ENCODE data around the gene IRF2BP1.
"Not testable (repeated sequence)": the region's sequence is repeated elsewhere in the genome, so short reads cannot be mapped to it uniquely, and the experiment has no call there.

IRF2BP1 gene

DNA sequence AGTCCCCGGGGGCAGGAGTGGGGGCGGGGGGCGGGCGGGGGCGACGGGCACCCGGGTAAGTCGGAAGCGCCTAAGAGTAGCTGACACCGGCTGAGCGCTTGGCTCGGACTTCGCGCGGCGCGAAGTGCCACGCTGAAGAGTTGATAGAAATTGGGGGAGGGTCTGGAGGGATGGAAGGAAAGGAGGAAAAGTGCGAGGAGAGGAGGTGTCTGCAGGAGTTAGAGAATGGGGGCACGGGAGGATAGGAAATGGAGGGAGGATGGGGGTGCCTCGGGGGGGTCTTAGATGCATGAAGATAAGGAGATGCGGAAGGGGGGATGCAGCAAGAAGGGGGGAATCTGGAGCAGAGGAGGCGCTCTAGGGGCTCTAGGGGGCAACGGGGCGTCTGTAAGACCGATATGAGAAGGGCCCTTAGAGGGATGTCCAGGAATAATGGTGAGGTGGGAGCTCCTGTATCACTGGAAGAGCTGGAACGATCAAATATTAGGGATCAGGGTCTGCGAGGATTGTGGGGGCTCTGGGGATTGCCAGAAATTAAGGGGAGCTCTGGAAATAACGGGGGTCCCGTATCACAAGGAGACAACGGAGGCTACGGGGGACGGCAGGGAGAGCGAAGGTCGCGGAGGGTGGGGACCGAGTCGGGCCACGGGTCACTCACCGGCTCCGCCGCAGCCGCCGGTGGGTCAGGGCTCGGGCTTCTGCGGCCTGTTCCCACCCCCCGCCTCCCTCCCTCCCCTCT is 16.1 kb upstream of the IRF2BP1 start, which contains the start of gene MYPOP:
Gene MYPOP (minus strand): TSS at position 702 of the 739 bp plus-strand sequence. CDS start 840 bp downstream, outside the sequence.
- peak in 1 of 6 experiments; percentile 48 for DNase-seq

DNA sequence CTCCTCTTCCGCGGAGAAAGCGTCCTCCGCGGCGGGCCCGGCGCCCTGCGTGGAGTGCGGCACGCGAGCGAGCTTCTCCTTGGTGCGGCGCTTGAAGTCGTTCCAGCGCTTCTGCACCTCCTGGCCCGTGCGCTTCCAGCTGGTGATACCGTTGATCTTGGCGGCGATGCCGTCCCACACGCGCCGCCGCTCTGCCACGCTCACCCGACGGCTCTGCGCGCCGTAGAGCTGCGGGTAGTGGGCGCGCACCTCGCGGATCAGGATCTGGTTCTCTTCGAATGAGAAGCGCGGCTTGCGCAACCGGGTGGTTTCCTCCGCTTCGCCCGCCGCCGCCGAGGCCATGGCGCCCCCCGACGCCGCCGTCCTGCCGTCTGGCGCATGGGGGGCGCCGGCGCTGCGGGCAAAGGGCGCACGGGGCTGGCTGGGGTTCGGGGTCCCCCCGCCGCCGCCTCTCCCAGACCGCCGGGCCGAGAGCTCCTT is 15.5 kb upstream of the IRF2BP1 start:
- peak in 5 of 6 experiments; percentile 9 to 37 (median 17) for DNase-seq

DNA sequence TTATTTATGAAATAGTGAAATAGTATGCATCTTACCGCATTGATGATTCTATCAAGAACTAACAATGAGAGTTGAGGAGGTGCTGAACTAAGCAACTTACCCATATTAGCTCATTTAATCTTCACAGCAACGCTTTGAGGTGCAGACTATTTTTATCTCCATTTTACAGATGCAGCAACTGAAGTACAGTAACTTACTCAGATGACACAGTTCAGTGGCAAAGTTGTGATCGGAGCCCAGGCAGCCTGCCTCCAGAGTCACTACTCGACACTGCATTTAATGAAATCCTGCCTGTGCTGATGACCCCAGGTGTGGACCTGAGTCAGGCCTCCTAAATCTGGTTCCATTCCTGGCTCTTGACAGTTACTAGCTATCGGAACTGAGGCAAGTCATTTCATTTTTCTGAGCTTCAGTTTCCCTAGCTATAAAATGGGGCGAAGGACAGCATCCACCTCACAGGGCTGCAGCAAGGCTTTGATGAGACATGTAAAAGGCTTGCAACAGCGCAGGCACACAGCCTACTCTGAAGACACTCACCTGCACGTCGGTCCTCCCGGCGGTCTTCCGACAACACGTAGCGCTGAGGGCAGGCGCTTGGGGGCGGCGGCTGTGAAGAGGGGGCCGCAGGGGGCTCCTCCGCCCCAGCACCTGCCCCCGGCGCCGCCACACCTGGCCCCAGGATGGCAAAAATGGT is 14.9 kb upstream of the IRF2BP1 start:
- DNase-seq: no peak

DNA sequence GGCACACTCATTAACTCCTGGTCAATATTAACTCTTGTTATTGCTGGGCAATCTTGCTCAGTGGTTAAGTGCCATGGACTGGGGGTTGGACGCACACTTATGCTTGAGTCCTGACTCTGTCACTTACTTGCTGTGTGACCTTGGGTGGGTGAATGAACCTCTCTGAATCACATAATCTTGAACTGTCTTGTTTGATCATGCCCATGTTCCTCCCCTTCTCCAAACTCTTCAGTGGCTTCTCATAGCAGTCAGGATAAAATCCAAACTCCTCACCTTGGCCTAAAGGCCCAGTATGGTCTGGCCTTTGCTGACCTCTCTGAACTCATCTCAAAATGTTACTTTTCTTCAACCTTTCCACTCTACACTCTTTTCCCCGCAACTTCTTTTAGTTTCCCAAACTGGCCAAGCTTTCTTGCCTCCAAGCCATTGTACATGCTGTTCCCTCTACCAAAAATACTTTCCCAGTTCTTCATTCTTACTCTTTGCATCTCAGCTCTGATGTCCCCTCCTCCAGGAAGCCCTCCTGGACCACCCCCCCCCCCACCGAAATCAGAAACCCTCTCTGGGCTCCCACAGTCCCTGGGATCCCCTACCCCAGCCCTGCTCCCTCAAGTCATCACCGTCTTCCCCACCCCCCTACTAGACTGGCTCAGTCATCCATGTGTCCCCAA is 14.1 kb upstream of the IRF2BP1 start:
- DNase-seq: no peak

DNA sequence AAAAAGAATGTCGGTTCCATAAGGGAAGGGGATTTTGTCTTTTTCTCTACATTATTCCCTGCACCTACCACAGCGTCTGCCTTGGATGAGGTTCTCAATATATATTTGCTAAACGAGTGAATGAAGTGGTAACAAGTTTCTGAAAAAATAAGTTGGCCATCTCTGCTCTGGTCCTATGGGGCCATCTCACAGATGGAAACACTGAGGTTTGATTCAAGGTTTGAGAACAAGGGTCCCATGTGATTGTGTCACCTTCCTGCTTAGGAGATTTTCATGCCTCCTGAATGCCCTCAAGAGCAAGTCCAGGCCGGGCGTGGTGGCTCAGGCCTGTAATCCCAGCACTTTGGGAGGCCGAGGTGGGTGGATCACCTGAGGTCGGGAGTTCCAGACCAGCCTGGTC is 13.3 kb upstream of the IRF2BP1 start:
- no peak for DNase-seq

DNA sequence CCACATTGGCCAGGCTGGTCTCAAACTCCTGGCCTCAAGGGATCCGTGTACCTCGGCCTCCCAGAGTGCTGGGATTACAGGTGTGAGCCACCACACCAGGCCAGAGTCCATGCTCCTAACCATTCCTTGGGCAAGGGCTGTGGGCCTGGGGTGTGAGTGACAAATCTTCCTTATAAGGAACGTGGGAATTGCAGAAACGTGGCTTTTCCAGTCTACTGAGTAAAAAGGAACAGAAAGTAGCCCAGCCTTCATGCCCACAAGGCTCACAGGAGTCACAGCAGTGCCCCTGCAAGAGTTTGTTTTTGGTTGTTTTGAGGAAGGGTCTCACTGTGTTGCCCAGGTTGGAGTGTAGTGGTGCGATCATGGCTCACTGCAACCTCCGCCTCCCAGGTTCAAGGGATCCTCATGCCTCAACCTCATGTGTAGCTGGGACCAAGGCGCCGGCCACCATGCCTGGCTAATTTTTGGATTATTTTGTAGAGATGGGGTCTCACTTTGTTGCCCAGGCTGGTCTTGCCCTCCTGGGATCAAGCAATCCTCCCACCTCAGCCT is 11.4 kb upstream of the IRF2BP1 start:
- no peak for DNase-seq

DNA sequence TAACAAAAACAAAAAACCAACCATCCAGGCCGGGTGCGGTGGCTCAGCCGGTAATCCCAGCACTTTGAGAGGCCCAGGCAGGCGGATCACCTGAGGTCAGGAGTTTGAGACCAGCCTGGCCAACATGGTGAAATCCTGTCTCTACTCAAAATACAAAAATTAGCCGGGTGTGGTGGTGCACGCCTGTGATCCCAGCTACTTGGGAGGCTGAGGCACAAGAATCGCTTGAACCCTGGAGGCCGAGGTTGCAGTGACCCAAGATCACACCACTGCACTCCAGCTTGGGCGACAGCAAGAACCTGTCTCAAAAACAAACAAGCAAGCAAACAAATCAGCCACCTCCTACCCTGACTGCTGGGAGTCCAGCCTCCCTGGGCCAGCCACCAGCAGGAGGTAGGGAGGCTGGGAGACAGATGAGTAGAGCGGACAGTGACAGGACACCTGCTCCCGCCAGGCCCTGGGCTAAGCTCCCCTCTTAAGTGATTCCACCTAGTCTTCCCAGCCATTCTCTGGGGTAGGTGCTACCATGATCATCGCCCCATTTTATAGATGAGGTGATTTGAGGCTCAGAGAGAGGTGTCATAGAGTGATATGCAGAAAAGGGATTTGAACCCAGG is 10.2 kb upstream of the IRF2BP1 start:
- DNase-seq: not testable (repeated sequence)

DNA sequence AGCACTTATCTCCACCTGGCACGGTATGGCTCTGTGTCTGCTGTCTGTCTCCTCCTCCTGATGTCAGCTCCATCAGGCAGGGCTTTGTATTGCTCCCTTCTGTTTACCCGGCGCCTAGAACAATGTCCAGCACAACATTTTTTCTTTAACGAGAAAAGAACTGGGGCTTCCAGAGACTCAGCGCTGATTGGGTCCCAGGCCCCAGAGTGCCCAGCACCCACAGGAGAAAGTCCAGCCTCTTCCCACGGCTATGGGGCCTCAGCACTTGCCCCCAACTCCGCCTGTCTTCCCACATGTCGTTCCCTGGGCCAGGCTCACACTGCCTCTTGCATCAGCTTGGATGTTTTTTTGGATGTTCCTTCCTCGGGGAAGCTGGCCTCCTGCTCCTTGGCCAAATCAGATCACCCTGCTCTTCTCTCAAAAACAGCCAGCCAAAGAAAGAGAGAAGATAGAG is 9.6 kb upstream of the IRF2BP1 start:
- no peak for DNase-seq

DNA sequence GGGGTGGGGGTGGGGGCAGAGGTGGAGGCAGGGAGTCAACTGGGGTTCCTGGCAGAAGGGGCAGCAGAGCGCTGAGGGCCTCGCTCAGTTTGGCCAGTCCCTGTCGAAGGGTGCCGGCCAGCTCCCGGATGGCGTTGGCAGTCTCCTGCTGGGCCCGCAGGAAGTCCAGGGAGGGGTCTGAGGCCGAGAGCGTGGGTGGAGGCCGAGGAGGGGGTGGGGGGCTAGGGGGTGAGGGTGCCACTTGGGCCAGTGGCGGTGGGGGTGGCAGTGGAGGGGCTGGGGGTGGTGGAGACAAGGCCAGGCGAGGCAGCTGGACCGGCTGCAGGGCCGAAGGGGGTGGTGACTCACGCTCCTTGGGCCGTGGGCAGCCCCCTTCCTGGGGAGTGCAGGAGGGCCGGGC is 4.9 kb upstream of the IRF2BP1 start:
- DNase-seq: no peak

DNA sequence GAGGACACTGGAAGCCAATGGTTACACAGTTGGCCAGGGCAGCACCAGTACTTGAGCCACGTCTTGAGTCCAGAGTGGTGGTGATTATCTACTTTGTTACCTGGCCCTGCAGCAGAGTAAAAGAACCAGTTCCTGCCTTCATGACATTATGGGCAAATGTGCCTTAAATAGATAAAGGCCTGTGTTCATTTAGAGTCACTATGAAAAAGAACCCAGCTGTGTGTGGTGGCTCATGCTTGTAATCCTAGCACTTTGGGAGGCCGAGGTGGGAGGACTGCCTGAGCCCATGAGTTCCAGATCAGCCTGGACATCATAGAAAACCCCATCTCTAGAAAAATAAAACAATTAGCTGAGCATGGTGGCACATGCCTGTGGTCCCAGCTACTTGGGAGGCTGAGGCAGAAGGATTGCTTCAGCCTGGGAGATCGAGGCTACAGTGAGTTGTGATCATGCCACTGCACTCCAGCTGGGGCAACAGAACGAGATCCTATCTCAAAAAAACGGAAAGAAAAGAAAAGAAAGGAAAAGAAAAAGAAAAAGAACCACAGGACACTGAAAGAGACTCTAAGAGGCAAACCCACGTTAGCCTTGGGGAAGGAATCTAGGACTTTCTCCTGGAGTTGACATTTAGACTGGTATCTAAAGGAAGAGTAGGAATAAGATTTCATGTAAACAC is 3.4 kb upstream of the IRF2BP1 start:
- no peak for DNase-seq

DNA sequence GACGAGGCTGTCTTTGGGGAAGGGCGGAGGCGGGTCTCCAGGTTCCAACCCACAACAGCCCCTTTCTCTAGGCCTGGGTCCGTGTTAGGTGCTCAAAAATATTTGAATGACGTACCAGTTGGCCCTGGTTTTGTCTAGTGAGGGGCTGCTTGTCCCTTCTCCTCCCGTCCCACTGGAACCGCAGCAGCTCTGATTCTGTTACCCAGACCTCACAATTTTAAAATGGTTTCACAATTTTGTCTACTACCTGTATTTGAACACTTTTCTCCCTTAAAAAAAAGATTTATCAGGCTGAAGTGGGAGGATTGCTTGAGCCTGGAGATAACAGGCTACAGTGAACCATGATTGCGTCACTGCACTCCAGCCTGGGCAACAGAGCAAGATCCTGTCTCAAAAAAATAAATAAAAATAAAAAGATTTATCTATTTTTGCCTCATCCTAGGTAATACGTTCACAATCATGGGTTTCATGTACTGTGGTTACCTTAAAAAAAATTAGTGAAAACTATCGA is 1.3 kb upstream of the IRF2BP1 start:
- no peak for DNase-seq

DNA sequence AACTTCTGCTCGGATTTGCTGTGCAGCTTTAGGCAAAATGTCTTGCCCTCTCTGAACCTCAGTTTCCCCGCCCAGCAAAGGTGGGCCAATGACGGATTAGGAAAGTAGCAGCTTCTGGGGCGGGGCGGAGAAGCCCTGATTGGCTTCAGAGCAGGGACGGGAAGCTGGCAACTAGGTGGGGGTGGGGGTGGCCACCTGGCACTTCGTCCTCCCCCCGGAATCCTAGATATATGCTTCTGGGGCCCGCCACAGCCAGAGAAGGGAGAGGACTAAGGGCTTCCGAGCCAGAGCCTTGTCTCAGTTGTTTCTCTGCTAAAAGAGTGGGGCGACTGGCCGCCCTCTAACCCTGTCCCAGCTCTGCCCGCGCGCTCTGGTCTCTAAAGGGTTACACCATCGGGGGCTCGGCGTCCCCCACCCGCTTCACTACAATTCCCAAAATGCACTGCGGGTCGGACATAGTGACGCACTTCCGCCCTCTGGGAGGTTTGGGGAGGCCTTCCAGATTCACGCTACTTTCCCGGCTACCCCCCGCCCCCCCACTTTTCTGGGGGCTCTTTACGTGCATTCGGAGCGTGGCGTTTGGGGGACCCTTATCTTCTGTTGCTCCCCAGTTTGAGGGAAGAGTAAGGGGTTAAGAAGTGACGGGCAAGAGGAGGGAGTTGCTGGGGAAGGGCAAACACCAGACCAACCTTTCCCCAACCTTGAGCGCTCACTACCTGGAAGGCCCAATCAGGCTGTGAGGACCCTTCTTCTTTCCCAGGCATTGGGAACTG is 672 bp upstream of the IRF2BP1 start:
- DNase-seq: peak; percentile 82 to 93 (median 82)

DNA sequence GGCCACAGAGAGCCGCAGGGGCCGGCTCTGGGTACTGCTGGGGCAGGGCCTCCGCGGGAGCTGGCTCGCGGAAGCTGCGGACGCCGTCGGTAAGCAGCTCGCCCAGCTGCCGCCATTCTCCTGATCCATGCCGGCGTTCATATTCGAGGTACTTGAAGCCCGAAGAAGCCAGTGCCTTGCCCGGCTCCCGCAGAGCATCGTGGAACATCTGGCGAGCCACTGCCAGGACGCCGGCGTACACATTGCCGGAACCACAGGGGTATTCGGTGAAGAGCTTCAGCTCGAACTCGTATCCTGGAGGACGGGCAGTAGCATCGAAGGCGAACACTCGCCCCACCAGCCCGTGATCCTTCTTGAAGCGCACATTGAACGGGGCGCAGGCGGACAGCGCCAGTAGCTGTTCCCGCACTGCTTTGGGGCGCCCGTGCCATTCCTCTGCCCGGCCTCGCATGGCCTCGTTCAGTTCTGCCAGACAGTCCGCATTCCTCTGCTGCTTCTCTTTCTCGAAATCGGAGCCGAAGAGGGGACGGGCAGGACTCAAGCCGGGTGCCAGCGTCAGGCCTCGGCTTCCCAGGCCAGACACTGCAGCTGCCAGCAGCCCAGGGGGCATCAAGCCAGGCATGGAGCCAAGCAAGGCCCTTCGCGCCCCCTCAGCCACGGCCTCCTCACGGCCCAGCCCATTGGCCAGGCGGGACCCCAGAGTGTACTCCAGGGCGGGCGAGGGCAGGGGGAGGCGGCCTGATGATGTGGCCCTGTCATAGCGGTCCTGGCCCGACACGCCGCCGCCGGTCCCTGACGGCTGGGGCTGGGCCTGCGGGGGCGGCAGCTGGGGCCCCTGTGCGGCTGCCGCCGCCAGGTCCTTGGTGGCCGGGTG is 1.0 kb downstream of the IRF2BP1 start:
- DNase-seq: peak in 1 of 6 experiments; percentile 20

DNA sequence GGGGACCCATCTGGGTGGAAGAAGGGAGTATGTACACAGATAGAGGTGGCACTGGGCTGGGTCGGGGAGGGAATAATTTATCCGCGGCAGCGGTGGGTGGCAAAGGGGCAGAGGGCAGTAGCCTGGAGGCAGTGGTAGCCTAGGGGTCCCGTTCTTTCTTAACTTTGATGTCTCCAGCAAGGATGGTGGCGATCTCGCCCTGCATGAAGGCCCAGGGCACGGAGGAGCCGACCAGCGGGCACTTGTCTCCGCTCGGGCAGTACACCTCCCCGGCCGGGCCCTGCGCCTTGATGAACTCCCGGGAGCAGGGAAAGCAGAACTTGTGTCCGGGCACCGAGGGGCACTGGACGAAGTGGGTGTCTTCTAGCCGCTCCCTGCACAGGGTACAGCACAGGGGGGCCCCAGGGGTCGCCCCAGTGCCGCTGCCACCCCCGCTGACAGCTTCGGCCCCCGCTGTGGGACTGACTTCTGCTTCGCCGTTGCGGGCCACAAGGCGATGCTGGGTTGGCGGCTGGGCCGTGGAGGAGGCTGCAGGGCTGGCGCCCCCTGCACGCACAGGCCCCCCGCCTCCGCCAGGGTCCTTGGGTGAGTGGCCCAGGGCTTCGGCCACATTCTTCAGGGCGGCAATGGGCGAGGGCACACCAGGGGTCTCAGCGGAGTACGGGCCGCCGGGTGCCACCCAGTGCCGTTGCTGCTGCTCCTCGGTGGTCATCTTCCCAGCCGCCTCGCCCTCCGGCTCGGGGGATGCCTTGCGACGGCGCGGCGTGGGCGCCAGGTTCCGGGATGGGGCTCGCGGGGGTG is 1.9 kb downstream of the IRF2BP1 start:
- no peak for DNase-seq

DNA sequence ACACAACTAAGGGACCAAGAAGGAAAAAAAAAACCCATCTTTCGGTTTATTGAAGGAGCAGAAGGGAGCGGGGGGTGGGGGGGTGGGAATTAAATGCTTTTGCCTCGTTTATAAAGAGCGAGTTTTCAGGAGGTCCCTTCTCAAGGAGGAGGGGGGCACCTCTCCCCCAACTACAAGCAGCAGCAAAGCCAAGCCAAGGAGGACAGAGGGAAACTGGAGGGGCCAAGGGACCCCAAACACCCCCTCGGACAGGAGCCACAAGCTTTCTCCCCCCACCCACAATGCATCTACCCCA is 2.4 kb downstream of the IRF2BP1 start:
- peak in 1 of 6 experiments; percentile 27 for DNase-seq

DNA sequence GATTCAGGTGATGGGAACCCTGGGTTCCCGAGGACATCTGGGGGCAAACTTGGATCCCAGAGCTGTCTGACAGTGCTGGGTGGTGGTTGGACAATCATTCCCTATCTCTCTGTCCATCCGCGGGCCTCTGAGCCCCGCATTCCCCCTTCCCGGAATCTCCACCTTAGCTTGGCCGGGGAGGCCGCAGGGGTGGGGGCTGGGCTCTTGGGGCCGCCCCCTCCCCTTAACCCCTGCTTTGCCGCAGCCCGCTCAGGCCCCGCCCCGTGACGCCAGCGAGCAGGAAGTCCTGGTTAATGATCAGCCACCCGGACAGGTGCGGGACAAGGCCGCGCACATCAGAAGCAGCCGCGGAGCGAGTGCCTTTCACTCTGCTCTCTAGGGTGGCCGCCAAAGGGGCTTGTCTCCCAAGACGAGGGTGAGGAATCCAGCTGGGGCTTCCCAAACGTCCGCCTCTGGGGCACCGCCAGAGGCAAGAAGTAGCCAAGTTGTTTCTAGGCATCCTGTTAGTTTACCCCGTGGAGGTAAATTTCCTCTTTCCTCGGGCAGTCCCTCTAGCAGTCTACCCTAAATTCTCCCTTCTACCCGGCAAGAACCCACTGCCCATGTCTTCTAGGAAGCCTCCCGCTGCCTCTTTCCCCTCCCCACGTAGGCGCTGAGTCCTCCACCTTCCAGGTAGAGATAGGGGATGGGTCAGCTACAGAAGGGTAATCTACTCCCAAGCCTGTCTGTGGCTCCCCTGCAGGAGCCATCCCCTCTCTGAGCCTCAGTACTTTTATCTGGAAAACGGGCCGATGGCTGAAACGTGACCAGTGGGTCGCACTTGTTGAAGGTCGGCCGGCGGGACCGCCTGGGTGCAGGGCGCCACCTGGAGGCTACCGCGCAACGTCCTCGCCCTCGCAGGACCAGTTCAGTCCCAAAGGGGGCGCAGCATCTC is 3.0 kb downstream of the IRF2BP1 start:
- peak; percentile 50 to 78 (median 76) for DNase-seq

DNA sequence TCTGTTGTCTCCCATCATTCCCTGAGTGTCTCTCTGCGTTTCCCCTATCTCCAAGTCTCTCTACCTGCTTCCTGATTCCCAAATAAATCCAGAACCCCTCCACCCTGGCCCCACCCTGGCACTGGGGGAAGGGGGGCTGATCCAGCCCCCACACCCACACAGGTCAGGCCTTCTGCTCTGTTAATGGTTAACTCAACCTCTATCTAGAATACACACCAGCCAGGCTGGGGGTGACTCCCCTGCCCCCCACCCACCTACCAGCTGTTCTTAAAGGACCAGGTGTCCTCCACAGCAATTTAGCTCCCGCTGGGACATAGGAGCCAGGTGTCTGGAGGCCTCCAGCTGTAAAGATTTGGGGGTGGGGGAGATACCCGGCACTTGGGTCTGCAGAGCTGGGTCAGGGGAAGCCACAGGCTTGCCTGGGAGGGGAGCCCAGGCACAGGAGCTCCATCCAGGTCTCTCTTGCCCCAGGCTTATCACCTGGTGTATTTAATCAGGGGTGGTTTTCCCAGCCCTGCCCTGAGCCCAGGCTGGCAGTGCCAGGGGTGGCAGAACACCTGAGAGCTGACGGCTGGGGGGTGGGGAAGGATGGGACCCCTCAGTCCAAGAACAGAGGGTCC is 3.9 kb downstream of the IRF2BP1 start:
- DNase-seq: no peak
